ENCODE data around the gene RAET1L.
"Not testable (repeated sequence)": the region's sequence is repeated elsewhere in the genome, so short reads cannot be mapped to it uniquely, and the experiment has no call there.

The RAET1L gene

DNA sequence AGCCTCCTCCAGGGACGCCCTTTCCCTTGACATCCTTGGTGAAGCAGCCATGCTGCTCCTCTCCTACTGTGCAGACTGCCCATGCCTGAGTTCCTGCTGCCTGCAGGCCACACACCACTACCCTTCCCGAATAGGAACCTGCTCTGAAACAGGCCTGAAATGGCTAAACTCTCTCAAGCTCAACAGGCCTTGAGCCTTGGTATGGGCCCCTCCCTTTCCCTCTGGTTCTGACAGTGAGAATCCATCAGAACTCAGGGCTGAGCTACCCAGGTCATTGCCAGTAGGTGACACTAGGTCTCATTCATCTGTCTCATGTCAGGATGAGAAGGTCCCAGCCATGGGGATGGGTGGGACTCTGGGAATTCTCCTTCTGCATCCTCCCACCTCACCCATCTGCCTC is 25.7 kb downstream of the RAET1L start:
- DNase-seq (ENCODE audit: extremely low read depth in 1 of 2, low read depth in 1 of 2): no peak

DNA sequence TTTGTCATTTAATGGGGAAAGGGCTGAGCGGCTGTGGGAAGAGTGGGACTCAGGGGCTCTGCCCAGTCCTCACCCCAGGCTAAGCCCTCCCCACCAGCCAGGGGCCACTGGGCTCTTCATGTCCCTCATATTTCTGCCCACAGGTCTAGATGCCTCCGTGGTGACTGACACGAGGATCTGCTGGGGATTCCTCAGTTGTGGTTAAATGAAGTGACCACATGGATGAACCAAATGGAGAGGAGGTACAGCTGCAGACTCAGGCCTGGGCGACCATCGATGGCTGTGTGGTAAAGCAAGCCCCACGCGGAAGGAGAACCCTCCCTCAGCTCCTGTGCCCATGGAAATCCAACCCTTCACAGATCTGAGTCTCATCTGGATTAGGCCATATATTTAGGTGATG is 29.4 kb downstream of the RAET1L start:
- no peak for DNase-seq (ENCODE audit: extremely low read depth in 1 of 2, low read depth in 1 of 2)

DNA sequence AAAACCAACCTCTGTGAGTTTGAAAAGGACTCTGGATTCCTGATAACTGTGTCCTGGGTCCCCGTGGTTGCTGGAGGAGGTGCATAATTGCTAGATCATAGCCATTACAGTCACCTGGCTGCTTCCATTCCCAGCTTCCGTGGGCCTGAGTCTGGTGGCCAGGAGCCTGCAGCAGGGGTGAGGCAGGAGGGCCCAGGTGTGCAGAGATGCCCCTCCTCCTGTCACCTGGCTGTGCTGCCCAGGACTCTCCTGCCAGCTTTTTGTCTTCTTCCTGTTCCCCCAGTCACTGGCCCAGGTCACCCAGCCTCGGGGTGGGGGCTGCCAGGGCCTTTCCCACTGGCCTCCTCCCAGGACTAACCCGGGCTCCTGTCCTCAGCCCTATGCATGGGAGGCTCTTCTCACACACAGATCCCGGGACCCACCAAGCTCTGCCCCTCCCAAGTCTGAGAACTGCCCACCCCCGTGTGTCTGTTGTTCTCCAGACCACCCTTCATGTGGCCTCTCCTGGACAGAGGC is 30.0 kb downstream of the RAET1L start:
- DNase-seq (ENCODE audit: extremely low read depth in 1 of 2, low read depth in 1 of 2): no peak

DNA sequence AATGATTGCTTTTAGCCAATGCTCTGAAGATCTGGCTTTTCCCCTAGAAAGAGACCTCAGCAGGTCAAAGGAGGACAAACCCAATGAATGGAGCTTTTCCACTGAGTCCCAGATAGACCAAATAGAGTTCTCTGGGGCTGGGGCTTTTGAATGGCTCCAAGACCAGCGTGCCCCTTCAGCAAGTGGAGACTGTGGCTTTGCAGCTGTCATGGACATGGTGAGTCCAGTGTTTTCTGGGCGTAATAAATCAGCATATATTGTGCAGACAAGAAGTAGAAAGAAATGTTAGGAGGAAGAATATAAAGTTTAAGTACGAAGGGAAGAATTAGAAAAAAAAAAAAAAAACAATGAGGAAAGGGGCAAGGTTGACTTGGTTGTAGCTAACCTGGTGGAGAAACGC is 33.5 kb downstream of the RAET1L start:
- DNase-seq (ENCODE audit: extremely low read depth in 1 of 2, low read depth in 1 of 2): no peak

DNA sequence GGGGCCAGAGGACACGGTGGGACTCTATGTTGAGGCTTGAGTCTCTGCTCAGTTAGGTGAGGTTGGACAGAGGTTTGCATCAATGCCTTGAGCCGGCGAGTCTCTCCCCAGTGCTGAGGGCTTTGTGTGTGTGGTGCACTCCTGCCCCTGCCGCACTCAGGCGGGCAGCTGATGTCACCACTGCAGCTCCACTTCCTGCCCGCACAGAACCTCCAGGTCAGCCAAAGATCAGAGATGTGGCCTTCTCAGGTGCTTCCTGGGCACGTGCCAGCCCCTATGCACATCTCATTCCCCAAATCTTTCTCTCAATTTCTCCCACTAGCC is 33.9 kb downstream of the RAET1L start:
- not testable (repeated sequence) for DNase-seq (ENCODE audit: extremely low read depth in 1 of 2, low read depth in 1 of 2)

DNA sequence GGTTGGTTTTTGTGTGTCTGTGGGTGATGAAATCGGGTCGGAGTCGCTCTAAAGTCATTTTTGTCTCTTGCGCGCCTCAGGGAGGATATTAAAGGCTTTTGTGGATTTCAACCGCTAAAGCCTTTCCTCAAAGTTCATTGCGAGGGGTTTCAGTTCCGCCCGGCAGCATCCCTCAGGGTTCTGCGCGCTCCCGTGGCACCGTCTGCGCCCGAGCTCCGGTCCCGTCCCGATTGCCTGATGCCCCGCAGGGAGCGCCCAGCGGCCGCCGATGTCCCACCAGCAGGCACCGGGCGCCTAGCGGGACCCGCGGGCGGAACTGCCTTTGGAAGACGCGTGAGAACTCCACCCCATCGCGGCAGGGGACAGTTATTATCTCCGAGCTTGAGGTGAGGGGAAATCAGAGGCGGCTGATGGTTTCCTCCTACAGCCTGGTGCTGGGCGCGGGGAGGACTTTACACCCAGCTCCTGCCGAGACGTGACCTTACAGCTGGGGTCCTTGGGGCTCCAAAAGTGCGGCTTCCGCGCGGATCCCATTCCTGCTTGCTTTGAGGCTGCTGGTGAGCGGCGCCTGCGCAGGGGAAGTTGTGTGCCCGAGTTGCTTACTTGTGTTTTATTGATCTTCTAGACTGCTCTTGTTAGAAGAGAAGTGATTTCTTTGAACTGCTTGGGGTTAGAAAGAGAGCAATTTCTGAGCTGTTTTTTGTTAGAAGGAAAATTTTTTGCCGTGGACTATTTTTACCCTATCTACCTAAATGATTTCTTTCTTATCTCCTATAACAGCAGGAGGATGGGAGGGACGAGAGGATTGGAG is 34.5 kb downstream of the RAET1L start:
- no peak for DNase-seq (ENCODE audit: extremely low read depth in 1 of 2, low read depth in 1 of 2)

DNA sequence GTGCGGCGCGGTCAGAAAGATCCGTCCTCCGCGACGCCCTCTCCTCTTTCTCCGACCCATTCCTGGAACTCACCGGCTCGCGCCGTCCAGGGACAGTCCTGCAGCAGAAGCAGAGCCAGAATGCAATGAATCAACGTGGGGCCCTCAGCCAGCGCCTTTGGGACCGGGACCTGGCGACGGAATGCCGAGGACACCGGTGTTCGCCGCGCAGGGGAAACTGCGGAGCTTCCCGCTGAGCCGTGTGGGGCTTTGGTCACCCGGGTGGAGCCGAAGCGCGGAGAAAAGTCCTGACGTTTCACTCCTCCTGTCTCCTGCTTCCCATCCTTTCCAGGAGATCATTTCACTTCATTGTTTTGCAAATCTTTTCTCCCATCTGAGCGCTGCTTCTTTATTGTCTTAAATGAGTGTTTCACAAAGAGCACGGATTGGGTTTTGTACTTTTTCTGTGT is 35.1 kb downstream of the RAET1L start:
- no peak for DNase-seq (ENCODE audit: extremely low read depth in 1 of 2, low read depth in 1 of 2)

DNA sequence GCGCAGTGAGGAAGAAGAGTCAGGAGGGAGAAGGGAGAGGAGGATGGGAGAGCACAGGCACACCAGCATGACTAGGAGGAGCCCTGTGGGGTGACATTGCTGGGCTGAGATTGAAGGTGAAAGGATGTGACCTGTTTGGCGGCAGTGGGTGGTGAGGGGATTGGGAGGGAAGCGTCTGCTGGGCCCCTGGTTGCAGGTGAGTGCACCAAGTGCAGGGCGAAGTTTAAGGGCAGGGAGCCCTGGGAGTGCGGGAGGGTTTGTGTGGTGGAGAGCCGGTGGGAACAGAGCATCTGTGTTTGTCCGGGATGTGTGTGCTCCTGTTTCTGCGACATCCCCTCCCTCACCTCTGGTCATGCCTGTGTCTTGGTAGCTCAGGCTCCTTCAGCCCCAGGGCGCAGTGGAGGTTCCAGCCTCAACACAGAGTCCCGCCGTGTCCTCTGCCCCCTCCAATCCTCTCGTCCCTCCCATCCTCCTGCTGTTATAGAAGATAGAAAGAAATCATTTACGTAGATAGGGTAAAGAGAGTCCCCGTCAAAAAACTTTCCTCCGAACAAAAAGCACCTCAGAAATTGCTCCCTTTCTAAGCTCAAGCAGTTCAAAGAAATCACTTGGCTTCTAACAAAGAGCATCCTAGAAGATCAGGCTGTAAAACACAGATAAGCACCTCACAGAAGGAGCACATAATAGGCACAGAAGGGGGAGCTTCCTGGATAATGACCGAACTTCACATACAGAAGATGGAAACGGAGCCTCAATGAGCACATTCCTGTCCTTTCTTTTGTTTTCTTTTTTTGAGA is 36.6 kb downstream of the RAET1L start:
- DNase-seq (ENCODE audit: extremely low read depth in 1 of 2, low read depth in 1 of 2): no peak

DNA sequence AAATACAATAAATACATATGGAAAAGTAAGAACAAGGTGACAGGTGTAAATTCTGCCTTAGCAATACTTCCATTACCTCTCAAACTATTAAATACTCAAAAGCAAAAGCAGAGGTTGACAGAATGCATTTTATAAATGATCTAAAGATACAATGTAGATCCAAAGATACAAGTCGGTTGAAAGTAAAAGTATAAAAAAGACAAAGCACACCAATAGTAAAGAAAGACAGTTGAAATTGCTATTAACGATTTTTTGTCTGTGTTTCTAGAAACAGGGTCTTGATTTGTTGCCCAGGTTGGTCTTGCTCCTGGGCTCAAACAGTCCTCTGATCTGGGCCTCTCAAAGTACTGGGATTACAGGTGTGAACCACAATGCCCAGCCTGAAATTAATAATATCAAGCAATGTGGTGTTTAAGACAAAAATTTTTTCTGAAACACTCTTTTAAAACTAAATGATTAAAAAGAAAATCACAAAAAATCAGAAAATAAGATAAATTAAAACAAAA is 37.7 kb downstream of the RAET1L start:
- no peak for DNase-seq (ENCODE audit: extremely low read depth in 1 of 2, low read depth in 1 of 2)

DNA sequence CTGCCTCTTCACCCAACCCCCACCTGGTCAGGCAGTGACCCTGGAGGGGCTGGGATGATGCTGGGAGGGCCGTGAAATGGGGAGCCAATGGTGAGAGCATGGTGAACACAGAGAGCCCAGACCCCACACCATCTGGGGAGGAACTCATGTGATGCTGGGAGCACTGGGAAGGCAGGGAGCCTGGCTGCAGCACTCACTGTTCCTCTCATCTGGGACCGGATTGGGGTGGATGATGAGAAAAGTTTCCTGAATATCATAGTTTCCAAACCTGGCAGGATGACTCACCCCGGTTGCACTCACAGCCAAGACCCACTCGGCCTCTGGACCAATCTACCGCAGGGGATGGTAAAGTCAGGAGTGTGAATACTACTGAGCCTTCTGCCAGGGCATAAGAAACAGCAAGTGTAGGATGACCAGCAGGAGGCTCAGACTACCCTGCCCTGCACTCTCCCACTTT is 39.8 kb downstream of the RAET1L start:
- no peak for DNase-seq (ENCODE audit: extremely low read depth in 1 of 2, low read depth in 1 of 2)

DNA sequence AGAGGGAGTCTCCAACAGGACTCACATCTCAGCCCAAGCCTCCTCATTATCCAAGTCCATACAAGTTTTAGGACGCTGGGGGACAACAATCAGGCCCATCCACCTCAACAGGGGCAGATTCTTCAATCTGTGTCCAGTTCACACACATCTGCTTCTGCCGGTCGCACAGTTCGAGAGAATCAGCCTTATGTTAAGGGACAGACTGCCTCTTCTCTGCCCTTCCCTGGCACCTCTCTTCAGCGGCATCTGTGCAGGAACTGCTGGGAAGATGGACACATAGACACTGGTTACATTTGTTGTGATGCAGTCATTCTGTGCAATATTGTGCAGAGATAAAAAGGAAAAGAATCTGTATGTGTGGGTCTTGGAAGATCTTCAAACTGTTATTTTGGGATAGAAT is 40.6 kb downstream of the RAET1L start:
- DNase-seq (ENCODE audit: extremely low read depth in 1 of 2, low read depth in 1 of 2): no peak

DNA sequence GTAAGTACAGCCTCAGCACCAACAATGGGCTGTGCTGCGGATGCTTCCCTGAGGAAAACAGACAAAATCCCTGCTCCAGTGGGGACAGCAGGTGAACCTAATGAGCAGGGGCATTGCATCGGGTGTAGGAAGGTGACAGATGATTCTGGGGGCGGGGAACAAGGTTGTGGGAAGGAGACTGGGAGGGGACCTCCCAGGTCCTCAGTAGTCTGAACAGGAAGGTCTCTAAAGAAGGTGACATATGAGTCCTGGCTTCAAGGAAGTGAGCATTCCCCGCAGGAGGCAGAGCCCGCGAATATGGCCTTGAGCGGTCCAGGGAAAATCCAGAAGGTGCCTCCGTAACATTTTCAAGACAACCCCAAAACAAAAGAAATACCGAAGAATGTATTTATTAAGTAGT is 42.2 kb downstream of the RAET1L start:
- no peak for DNase-seq (ENCODE audit: extremely low read depth in 1 of 2, low read depth in 1 of 2)

DNA sequence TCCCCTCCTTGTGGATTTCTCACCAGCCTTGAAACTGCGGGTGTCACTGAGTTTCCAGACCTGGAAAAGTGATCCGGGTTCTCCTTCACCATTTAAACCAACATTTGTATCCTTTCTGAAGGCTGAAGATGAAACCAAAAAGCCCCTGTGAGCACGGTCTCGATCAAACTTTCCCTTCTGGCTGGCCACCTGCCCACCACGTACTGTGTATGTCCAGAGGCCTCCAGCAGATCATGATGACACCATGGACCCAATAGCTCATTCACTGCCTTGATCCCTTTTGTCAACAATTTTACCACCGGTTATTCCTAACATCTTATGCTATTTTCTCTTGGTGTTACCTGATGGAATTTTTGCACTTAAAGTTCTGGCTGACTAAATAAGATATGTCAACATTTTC is 46.0 kb downstream of the RAET1L start:
- DNase-seq (ENCODE audit: extremely low read depth in 1 of 2, low read depth in 1 of 2): no peak

DNA sequence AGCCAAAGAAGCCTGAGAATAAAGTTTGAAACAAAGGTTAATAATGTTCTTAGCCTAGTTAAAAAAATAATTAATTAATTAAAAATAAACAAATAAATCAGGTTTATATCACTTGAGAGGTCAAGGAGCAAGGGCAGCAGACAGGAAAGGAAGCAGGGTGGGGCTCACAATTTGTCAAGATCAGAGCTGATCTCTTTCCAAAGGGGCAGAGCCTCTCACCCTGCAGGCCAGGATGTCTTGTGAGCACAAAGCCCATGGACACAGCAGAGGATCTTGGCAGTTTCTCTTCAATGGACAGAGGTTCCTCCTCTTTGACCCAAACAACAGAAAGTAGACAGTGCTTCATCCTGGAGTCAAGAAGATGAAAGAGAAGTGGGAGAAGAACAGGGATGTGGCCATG is 46.7 kb downstream of the RAET1L start:
- no peak for DNase-seq (ENCODE audit: extremely low read depth in 1 of 2, low read depth in 1 of 2)

DNA sequence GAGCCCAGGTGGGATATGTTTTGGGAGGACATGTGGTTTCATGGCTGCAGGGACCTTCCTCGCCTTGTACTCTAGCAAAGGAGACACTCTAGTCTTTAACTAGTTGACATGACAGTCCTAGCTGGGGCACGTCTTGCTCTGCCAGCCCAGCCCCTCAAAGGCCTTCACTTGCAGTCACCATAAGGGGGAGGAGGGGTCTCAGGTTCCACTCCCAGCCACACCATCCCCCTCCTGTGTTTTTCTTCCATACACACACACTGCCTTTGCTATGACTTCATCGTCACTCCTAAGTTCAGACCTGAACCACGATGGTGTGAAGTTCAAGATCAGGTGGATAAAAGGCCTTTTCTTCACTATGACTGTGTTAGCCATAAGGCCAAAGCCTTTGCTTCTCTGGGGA is 48.1 kb downstream of the RAET1L start:
- no peak for DNase-seq (ENCODE audit: extremely low read depth in 1 of 2, low read depth in 1 of 2)

DNA sequence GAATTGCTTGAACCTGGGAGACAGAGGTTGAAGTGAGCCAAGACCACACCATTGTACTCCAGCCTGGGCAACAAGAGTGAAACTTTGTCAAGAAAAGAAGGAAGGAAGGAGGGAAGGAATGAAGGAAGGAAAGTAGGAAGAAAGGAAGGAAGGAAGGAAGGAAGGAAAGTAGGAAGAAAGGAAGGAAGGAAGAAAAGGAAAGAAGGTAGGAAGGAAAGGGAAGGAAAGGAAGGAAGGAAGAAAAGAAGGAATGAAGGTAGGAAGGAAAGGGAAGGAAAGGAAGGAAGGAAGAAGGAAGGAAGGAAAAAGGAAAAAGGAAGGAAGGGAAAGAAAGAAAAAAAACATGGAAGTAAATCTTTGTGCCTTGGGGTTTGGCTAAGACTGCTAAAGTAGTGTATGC is 49.9 kb downstream of the RAET1L start:
- DNase-seq (ENCODE audit: extremely low read depth in 1 of 2, low read depth in 1 of 2): no peak

DNA sequence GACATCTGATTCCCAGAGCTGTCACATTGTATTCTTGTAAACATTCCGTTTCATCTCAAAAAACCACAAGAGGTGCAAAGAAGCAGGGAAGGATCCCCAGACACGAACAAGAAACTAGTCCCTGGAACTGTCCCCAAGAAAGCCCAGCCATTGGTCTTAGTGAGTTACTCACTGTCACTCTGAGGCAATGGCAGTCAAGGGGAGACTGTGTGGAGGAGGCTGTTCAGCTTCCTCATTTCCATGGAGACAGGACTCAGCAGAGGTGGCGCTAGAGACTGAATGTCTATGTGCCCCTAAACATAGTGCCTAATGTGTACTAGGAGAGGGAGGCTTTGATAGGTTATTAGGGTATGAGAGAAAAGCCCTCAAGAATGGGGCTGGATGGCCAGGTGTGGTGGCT is 50.5 kb downstream of the RAET1L start:
- no peak for DNase-seq (ENCODE audit: extremely low read depth in 1 of 2, low read depth in 1 of 2)

DNA sequence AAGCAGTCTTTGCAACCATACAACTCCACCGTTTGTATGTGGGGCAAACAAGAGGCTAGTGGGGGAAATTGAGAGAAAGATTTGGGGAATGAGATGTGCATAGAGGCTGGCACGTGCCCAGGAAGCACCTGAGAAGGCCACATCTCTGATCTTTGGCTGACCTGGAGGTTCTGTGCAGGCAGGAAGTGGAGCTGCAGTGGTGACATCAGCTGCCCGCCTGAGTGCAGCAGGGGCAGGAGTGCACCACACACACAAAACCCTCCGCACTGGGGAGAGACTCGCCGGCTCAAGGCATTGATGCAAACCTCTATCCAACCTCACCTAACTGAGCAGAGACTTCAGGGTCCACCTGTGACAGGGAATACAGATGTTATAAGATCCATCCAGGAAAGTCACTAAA is 50.9 kb downstream of the RAET1L start:
- not testable (repeated sequence) for DNase-seq (ENCODE audit: extremely low read depth in 1 of 2, low read depth in 1 of 2)

DNA sequence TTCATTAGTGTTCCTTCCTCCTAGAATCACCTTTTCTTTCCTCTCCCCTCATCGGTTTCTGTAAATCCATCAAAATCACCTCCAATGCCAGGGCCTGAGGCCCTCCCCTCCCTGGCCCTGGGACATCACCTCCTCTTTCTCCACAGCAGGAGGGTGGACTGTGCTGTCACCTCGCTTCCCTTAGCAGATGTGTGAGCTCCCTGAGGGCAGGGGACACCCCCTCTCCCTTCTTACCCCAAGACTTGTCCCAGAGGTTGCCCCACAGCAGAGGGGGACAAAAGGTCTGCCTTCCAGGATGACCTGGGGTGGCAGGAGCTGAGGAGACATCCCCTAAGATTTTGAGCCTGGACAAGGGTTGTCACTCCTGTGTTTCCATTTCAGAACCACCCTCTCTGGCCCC is 55.7 kb downstream of the RAET1L start:
- DNase-seq (ENCODE audit: extremely low read depth in 1 of 2, low read depth in 1 of 2): no peak

DNA sequence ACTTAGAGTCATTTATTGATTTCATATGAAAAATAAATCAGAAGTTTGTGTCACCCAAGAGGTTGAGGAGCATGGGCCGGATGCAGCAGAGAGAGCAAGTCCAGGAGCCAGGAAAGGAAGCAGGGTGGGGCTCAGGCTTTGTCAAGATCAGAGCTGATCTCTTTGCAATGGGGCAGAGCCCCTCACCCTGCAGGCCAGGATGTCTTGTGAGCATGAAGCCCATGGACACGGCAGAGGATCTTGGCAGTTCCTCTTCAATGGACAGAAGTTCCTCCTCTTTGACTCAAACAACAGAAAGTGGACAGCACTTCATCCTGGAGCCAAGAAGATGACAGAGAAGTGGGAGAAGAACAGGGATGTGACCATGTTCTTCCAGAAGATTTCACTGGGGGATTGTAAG is 56.4 kb downstream of the RAET1L start:
- DNase-seq (ENCODE audit: extremely low read depth in 1 of 2, low read depth in 1 of 2): not testable (repeated sequence)
